T-cell (primary cell): Measurements from ENCODE around the gene TFCP2L1. TPM values are rescaled to one million over a fixed set of nuclear protein-coding genes. Genes with fewer than 3 reads are reported as not detected.

Source experiments
- ATAC-seq, 4 experiments: fragments of 200-7000 bp in 3 of 4; fragments of 150-1000 bp in 1 of 4; cut with Tn5 transposase; replicated peaks in 1 of 4; 1 replicate in 3 of 4; 2 replicates in 1 of 4; pipeline ENCODE4 v1.10.0; 2021; ENCODE audit warnings: moderate library complexity in 3 of 4, mild to moderate bottlenecking in 2 of 4, moderate number of reproducible peaks in 1 of 4
- CTCF ChIA-PET, 2 donors: fragments of 300-600 bp; sonication (Branson Sonifier 250); formaldehyde crosslinking; loops; one replicate each; lab custom pipeline; 2022; ENCODE audit warnings: antibody characterized with exemption in 2 of 2; lab: Charles Lee
- POLR2A ChIA-PET, 2 donors: fragments of 300-600 bp; sonication (Branson Sonifier 250); formaldehyde crosslinking; loops; one replicate each; lab custom pipeline; 2022; ENCODE audit warnings: antibody characterized with exemption in 2 of 2; lab: Charles Lee
- DNase-seq, 35 experiments: peaks; one replicate each; pipeline versions ENCODE4 v3.0.0 to v3.0.0-alpha.2; 2013 to 2023
- H3K27ac ChIP-seq: one replicate; pipeline ENCODE4 v1.5.1; 2013; ENCODE audit warnings: low read length
- H3K27me3 ChIP-seq, 2 experiments: replicated peaks in 1 of 2; 1 replicate in 1 of 2; 2 replicates in 1 of 2; pipeline versions ENCODE4 v1.6.1 to v1.7.0; 2013; ENCODE audit warnings: low read length in 1 of 2, mixed read lengths in 1 of 2; ENCODE audit not compliant: control insufficient read depth in 2 of 2, insufficient read depth in 2 of 2; ENCODE audit errors: extremely low read depth in 1 of 2
- H3K36me3 ChIP-seq, 2 donors: 1 replicate in 1 of 2; 2 replicates in 1 of 2; pipeline versions ENCODE4 v1.6.1 to v1.7.0; 2013; ENCODE audit warnings: low read length in 1 of 2; ENCODE audit not compliant: control insufficient read depth in 2 of 2, insufficient read depth in 1 of 2; ENCODE audit errors: extremely low read depth in 1 of 2
- H3K4me1 ChIP-seq, 2 experiments: 1 replicate in 1 of 2; 2 replicates in 1 of 2; pipeline versions ENCODE4 v1.6.1 to v1.7.0; 2013; ENCODE audit warnings: low read length in 2 of 2, mixed read lengths in 1 of 2; ENCODE audit not compliant: insufficient read depth in 2 of 2, control insufficient read depth in 1 of 2; ENCODE audit errors: extremely low read depth in 1 of 2
- H3K4me3 ChIP-seq, 2 donors: 1 replicate in 1 of 2; 2 replicates in 1 of 2; pipeline versions ENCODE4 v1.5.1 to v1.7.0; 2013; ENCODE audit warnings: mild to moderate bottlenecking in 2 of 2, low read length in 1 of 2, moderate library complexity in 1 of 2; ENCODE audit not compliant: control insufficient read depth in 1 of 2; ENCODE audit errors: extremely low read depth in 1 of 2
- H3K9me3 ChIP-seq: 2 replicates; pipeline ENCODE4 v1.7.0; 2013
- H3K27ac Mint-ChIP-seq, 2 donors: one replicate each; pipeline ENCODE4 v1.8.0; 2020 to 2021; ENCODE audit warnings: mild to moderate bottlenecking in 2 of 2, mixed read lengths in 2 of 2
- H3K27me3 Mint-ChIP-seq, 2 donors: one replicate each; pipeline ENCODE4 v1.8.0; 2021 to 2022; ENCODE audit warnings: mixed read lengths in 2 of 2
- H3K36me3 Mint-ChIP-seq: one replicate; pipeline ENCODE4 v1.8.0; 2021; ENCODE audit warnings: mixed read lengths
- H3K4me1 Mint-ChIP-seq, 3 donors: one replicate each; pipeline ENCODE4 v1.8.0; 2020 to 2022; ENCODE audit warnings: mixed read lengths in 3 of 3, mild to moderate bottlenecking in 1 of 3
- H3K4me3 Mint-ChIP-seq, 3 donors: one replicate each; pipeline ENCODE4 v1.8.0; 2020 to 2022; ENCODE audit warnings: mild to moderate bottlenecking in 3 of 3, mixed read lengths in 3 of 3, moderate library complexity in 3 of 3
- H3K9me3 Mint-ChIP-seq, 3 donors: one replicate each; pipeline ENCODE4 v1.8.0; 2020 to 2022; ENCODE audit warnings: mixed read lengths in 3 of 3
- WGBS: methylation state at CpG from one replicate; pipeline ENCODE4 v1.1.5; 2013; ENCODE audit warnings: missing lambda C conversion rate; ENCODE audit not compliant: insufficient coverage; 5-methylcytosine and 5-hydroxymethylcytosine counted together
- total RNA-seq, 35 experiments: library from RNA in 6 of 35; stranded (reverse) in 6 of 35; fragments of 120-200 nt in 1 of 35; gene quantifications; one replicate each; pipeline versions ENCODE4 v1.2.1 to v1.2.4 and lab custom pipeline; 2013 to 2026

The TFCP2L1 gene
- total RNA-seq, 5 donors from 2014 or later (not counting 1 experiment from before 2014, with no cell fraction given) = 0.18 to 1.0 (median 0.70) TPM

- no peaks in the 10 kb centered on the region for H3K9me3 Mint-ChIP-seq
- H3K27me3 Mint-ChIP-seq = peaks cover 0 to 8% of the 10 kb centered on the region in 2 donors
- WGBS = 73% methylated on average over 8 of the region's 14 CpGs
- H3K4me1 ChIP-seq = no peaks in the 10 kb centered on the region
- H3K27me3 ChIP-seq = peaks cover 0 to 10% of the 10 kb centered on the region in 2 experiments
- H3K27ac Mint-ChIP-seq = no peak overlapping the region
- DNase-seq (peak in 2 of 35 experiments; percentile 12 to 36), ATAC-seq (no peak)
- H3K9me3 ChIP-seq = no peaks in the 10 kb centered on the region
- no peak overlapping the region for H3K27ac ChIP-seq
- POLR2A ChIA-PET = no interaction called here
- CTCF ChIA-PET = no interaction called here
- no peaks in the 10 kb centered on the region for H3K4me1 Mint-ChIP-seq
- no peak overlapping the region for H3K4me3 Mint-ChIP-seq
- no peaks in the 10 kb centered on the region for H3K36me3 ChIP-seq
- H3K4me3 ChIP-seq = no peak overlapping the region
- H3K36me3 Mint-ChIP-seq = no peaks in the 10 kb centered on the region
Measured at GRCh38 chr2:121293450-121294325, 8.7 kb upstream of the TFCP2L1 start.

GRCh38 chr2:121291251-121291580 is 6.2 kb upstream of the TFCP2L1 start:
- CTCF ChIA-PET = no interaction called here
- H3K4me3 Mint-ChIP-seq = no peak overlapping the region
- H3K27me3 Mint-ChIP-seq = peaks cover 5 to 20% of the 10 kb centered on the region in 2 donors

GRCh38 chr2:121289271-121289670 is 4.3 kb upstream of the TFCP2L1 start:
- Histone ChIP-seq H3K4me1 (peaks cover 0 to 3% of the 10 kb centered on the region in 2 experiments), H3K27me3 (peaks cover 0 to 27% of the 10 kb centered on the region in 2 experiments), H3K4me3 (no peak overlapping the region), H3K36me3 (no peaks in the 10 kb centered on the region), H3K27ac (no peak overlapping the region), H3K9me3 (no peaks in the 10 kb centered on the region)
- H3K9me3 Mint-ChIP-seq = no peaks in the 10 kb centered on the region
- H3K27ac Mint-ChIP-seq = no peak overlapping the region
- DNase-seq (no peak), ATAC-seq (no peak)
- H3K36me3 Mint-ChIP-seq = no peaks in the 10 kb centered on the region
- no peak overlapping the region for H3K4me3 Mint-ChIP-seq
- H3K27me3 Mint-ChIP-seq = peaks cover 11 to 30% of the 10 kb centered on the region in 2 donors
- 82% methylated on average over 5 of the region's 5 CpGs for WGBS
- ChIA-PET CTCF (no interaction called here), POLR2A (no interaction called here)
- H3K4me1 Mint-ChIP-seq = peaks cover 0 to 4% (median 4%) of the 10 kb centered on the region in 3 donors

More at GRCh38 chr2:121291251-121291580, 6.2 kb upstream of the TFCP2L1 start:
- no peak overlapping the region for H3K27ac Mint-ChIP-seq
- H3K4me1 Mint-ChIP-seq = no peaks in the 10 kb centered on the region
- no peak for DNase-seq
- H3K9me3 Mint-ChIP-seq = no peaks in the 10 kb centered on the region
- H3K27me3 ChIP-seq = peaks cover 0 to 15% of the 10 kb centered on the region in 2 experiments
- WGBS = 90% methylated on average over 5 of the region's 5 CpGs
- H3K4me3 ChIP-seq = no peak overlapping the region
- ATAC-seq = no peak
- POLR2A ChIA-PET = no interaction called here
- no peak overlapping the region for H3K27ac ChIP-seq
- no peaks in the 10 kb centered on the region for H3K36me3 Mint-ChIP-seq
- H3K4me1 ChIP-seq = no peaks in the 10 kb centered on the region
- H3K9me3 ChIP-seq = no peaks in the 10 kb centered on the region
- H3K36me3 ChIP-seq = no peaks in the 10 kb centered on the region

- CTCF ChIA-PET = no interaction called here
- H3K4me1 Mint-ChIP-seq = peaks cover 0 to 10% (median 9%) of the 10 kb centered on the region in 3 donors
- H3K36me3 ChIP-seq = no peaks in the 10 kb centered on the region
- H3K27me3 ChIP-seq = peaks cover 2 to 31% of the 10 kb centered on the region in 2 experiments
- H3K27ac Mint-ChIP-seq = no peak overlapping the region
- no peaks in the 10 kb centered on the region for H3K36me3 Mint-ChIP-seq
- WGBS = 88% methylated on average over 11 of the region's 12 CpGs
- ATAC-seq (no peak), DNase-seq (no peak)
- H3K9me3 ChIP-seq = no peaks in the 10 kb centered on the region
- H3K27me3 Mint-ChIP-seq = peaks cover 17 to 36% of the 10 kb centered on the region in 2 donors
- no peak overlapping the region for H3K27ac ChIP-seq
- H3K4me3 ChIP-seq = no peak overlapping the region
- no peaks in the 10 kb centered on the region for H3K9me3 Mint-ChIP-seq
- POLR2A ChIA-PET = no interaction called here
- peaks cover 0 to 3% of the 10 kb centered on the region in 2 experiments for H3K4me1 ChIP-seq
- H3K4me3 Mint-ChIP-seq = no peak overlapping the region
Measured at GRCh38 chr2:121288454-121289231, 3.6 kb upstream of the TFCP2L1 start.

GRCh38 chr2:121287956-121288355 is 3.0 kb upstream of the TFCP2L1 start:
- no peak overlapping the region for H3K27ac ChIP-seq
- POLR2A ChIA-PET = no interaction called here
- CTCF ChIA-PET = no interaction called here
- peaks cover 24 to 43% of the 10 kb centered on the region in 2 donors for H3K27me3 Mint-ChIP-seq
- H3K36me3 ChIP-seq = no peaks in the 10 kb centered on the region
- no peaks in the 10 kb centered on the region for H3K9me3 Mint-ChIP-seq
- peaks cover 2 to 36% of the 10 kb centered on the region in 2 experiments for H3K27me3 ChIP-seq
- H3K4me1 ChIP-seq = peaks cover 0 to 3% of the 10 kb centered on the region in 2 experiments
- ATAC-seq (no peak), DNase-seq (no peak)
- H3K27ac Mint-ChIP-seq = no peak overlapping the region
- peaks cover 0 to 10% (median 9%) of the 10 kb centered on the region in 3 donors for H3K4me1 Mint-ChIP-seq
- H3K9me3 ChIP-seq = no peaks in the 10 kb centered on the region
- H3K4me3 Mint-ChIP-seq = no peak overlapping the region
- no peak overlapping the region for H3K4me3 ChIP-seq
- WGBS = 100% methylated on average over 2 of the region's 4 CpGs
- H3K36me3 Mint-ChIP-seq = no peaks in the 10 kb centered on the region

- Histone ChIP-seq H3K4me1 (peaks cover 0 to 3% of the 10 kb centered on the region in 2 experiments), H3K27me3 (peaks cover 5 to 39% of the 10 kb centered on the region in 2 experiments), H3K27ac (no peak overlapping the region), H3K9me3 (no peaks in the 10 kb centered on the region), H3K36me3 (no peaks in the 10 kb centered on the region), H3K4me3 (no peak overlapping the region)
- CTCF ChIA-PET = interaction anchor here (0.6 to 0.9 kb wide), 3 partner anchors 10 to 308 kb away, joined by 3 to 7 read pairs (median 4); no protein-coding TSS in a partner anchor
- peaks cover 0 to 10% (median 9%) of the 10 kb centered on the region in 3 donors for H3K4me1 Mint-ChIP-seq
- POLR2A ChIA-PET = no interaction called here
- DNase-seq = no peak
- 85% methylated on average over 5 of the region's 9 CpGs for WGBS
- no peak for ATAC-seq
- peak overlapping the region in 1 of 3 donors; percentile 48 for H3K4me3 Mint-ChIP-seq
- H3K36me3 Mint-ChIP-seq = no peaks in the 10 kb centered on the region
- H3K27me3 Mint-ChIP-seq = peaks cover 30 to 50% of the 10 kb centered on the region in 2 donors
- no peaks in the 10 kb centered on the region for H3K9me3 Mint-ChIP-seq
- H3K27ac Mint-ChIP-seq = no peak overlapping the region
Measured at GRCh38 chr2:121287146-121287798, 2.3 kb upstream of the TFCP2L1 start.
